IPS-15b (cell line): ENCODE results near the gene AP3B2.

Experiments
- H3K27me3 ChIP-seq: one replicate; pipeline ENCODE4 v1.6.1; 2013; ENCODE audit warnings: low read length; ENCODE audit not compliant: control insufficient read depth, insufficient read depth
- H3K36me3 ChIP-seq: one replicate; pipeline ENCODE4 v1.6.1; 2013; ENCODE audit warnings: low read length; ENCODE audit not compliant: control insufficient read depth, insufficient read depth
- H3K4me1 ChIP-seq: one replicate; pipeline ENCODE4 v1.6.1; 2013; ENCODE audit warnings: mild to moderate bottlenecking, low read length; ENCODE audit not compliant: control insufficient read depth, insufficient read depth
- H3K4me3 ChIP-seq: one replicate; pipeline ENCODE4 v1.5.1; 2013; ENCODE audit warnings: low read depth, low read length
- H3K9ac ChIP-seq: one replicate; pipeline ENCODE4 v1.6.1; 2013; ENCODE audit warnings: low read depth, mild to moderate bottlenecking, low read length
- H3K9me3 ChIP-seq: one replicate; pipeline ENCODE4 v1.6.1; 2013; ENCODE audit warnings: mild to moderate bottlenecking, low read length; ENCODE audit not compliant: control insufficient read depth, insufficient read depth

Gene AP3B2

GRCh38 chr15:82621970-82622369 lies 87.7 kb downstream of the AP3B2 start:
- Histone ChIP-seq H3K4me3 (no peak overlapping the region), H3K4me1 (no peaks in the 10 kb centered on the region), H3K9ac (no peak overlapping the region), H3K27me3 (no peaks in the 10 kb centered on the region), H3K9me3 (no peaks in the 10 kb centered on the region), H3K36me3 (no peaks in the 10 kb centered on the region)

- Histone ChIP-seq H3K4me1 (no peaks in the 10 kb centered on the region), H3K36me3 (no peaks in the 10 kb centered on the region), H3K4me3 (no peak overlapping the region), H3K9me3 (no peaks in the 10 kb centered on the region), H3K9ac (no peak overlapping the region), H3K27me3 (no peaks in the 10 kb centered on the region)
Observed at GRCh38 chr15:82613747-82614146, 95.9 kb downstream of the AP3B2 start.

GRCh38 chr15:82611348-82611747 lies 98.3 kb downstream of the AP3B2 start:
- Histone ChIP-seq H3K9me3 (no peaks in the 10 kb centered on the region), H3K4me1 (no peaks in the 10 kb centered on the region), H3K9ac (no peak overlapping the region), H3K27me3 (no peaks in the 10 kb centered on the region), H3K36me3 (no peaks in the 10 kb centered on the region), H3K4me3 (no peak overlapping the region)
